ENCODE measurements around the gene B4GALNT1. TPM values are rescaled to one million over a fixed set of nuclear protein-coding genes. Genes with fewer than 3 reads are reported as not detected.

B4GALNT1 gene
- total and polyA plus RNA-seq, 10 of the 15 experiments (the other 5 are each of a cell fraction or from before 2014, with no cell fraction given): 0.01 to 0.38 (median 0.14) TPM; not detected in 3

DNA sequence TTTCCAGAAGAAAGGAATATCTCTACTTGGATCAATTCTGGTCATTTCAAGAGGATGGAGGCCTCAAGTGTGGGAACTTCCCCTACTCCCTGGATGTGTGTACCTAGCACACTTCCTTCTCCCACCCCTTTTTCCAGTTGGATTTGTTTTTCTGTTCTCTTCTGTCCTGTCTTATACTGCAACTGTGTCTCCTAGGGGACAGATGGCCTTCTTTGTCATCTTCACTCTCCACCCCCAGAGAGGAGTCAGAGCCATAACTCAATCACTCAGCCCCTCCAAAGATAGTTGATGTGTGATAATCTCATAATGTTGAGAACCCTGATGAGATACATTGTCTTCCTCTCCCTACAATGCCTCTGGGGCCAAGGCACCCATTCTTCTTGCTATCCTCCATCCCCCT lies 30.5 kb downstream of the B4GALNT1 start:
- Histone ChIP-seq H3K9me3 (replicated peaks; ENCODE audit: control insufficient read depth, insufficient read depth, low read length) (no peaks in the 10 kb centered on the region), H3K36me3 (ENCODE audit: control insufficient read depth in 2 of 2, insufficient read depth in 2 of 2, low read length in 1 of 2) (peaks cover 0 to 3% of the 10 kb centered on the region in 2 experiments; a peak in 3 of 4 replicates), H3K4me1 (ENCODE audit: control insufficient read depth, insufficient read depth, low read length) (peaks cover 4% of the 10 kb centered on the region; the same call in 1 of the 2 replicates), H3K27me3 (replicated peaks in 1 of 2; ENCODE audit: control insufficient read depth in 2 of 2, insufficient read depth in 2 of 2, low read length in 1 of 2) (no peaks in the 10 kb centered on the region), H2AFZ (ENCODE audit: control insufficient read depth, low read depth, low read length) (no peak overlapping the region), H4K20me1 (ENCODE audit: control insufficient read depth, insufficient read depth) (no peaks in the 10 kb centered on the region), H3K27ac (ENCODE audit: control insufficient read depth, insufficient read depth) (no peak overlapping the region), H3K9ac (ENCODE audit: control insufficient read depth, insufficient read depth, low read length) (no peak overlapping the region), H3K4me3 (no peak overlapping the region), H3K79me2 (ENCODE audit: control insufficient read depth, insufficient read depth, low read length) (no peaks in the 10 kb centered on the region), H3K4me2 (ENCODE audit: control insufficient read depth, insufficient read depth) (no peak overlapping the region)
- ChIA-PET RAD21 (ENCODE audit: unreplicated experiment) (no interaction called here), CTCF (interaction anchor here (0.8 to 1.6 kb wide), 2 partner anchors 10 to 21 kb away, joined by 3 to 4 read pairs; no protein-coding TSS in a partner anchor), POLR2A (no interaction called here), SMC1A (ENCODE audit: uncharacterized antibody, unreplicated experiment) (no interaction called here)
- FAIRE-seq: no peak
- no TSS peak for BruUV-seq (replicated peaks)
- no peak for DNase-seq (ENCODE audit: low read depth, low spot score)
- no peak for TF ChIP-seq LARP7 (IDR thresholded peaks at IDR 0.05)
- TF ChIP-seq, protein P1, sequence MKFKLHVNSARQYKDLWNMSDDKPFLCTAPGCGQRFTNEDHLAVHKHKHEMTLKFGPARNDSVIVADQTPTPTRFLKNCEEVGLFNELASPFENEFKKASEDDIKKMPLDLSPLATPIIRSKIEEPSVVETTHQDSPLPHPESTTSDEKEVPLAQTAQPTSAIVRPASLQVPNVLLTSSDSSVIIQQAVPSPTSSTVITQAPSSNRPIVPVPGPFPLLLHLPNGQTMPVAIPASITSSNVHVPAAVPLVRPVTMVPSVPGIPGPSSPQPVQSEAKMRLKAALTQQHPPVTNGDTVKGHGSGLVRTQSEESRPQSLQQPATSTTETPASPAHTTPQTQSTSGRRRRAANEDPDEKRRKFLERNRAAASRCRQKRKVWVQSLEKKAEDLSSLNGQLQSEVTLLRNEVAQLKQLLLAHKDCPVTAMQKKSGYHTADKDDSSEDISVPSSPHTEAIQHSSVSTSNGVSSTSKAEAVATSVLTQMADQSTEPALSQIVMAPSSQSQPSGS (IDR thresholded peaks at IDR 0.05; ENCODE audit: low read length): no peak
- TF ChIP-seq, protein P2, sequence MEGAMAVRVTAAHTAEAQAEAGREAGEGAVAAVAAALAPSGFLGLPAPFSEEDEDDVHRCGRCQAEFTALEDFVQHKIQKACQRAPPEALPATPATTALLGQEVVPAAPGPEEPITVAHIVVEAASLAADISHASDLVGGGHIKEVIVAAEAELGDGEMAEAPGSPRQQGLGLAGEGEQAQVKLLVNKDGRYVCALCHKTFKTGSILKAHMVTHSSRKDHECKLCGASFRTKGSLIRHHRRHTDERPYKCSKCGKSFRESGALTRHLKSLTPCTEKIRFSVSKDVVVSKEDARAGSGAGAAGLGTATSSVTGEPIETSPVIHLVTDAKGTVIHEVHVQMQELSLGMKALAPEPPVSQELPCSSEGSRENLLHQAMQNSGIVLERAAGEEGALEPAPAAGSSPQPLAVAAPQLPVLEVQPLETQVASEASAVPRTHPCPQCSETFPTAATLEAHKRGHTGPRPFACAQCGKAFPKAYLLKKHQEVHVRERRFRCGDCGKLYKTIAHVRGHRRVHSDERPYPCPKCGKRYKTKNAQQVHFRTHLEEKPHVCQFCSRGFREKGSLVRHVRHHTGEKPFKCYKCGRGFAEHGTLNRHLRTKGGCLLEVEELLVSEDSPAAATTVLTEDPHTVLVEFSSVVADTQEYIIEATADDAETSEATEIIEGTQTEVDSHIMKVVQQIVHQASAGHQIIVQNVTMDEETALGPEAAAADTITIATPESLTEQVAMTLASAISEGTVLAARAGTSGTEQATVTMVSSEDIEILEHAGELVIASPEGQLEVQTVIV (IDR thresholded peaks at IDR 0.05; ENCODE audit: borderline replicate concordance, partially characterized antibody): no peak
- TF ChIP-seq NBN (IDR thresholded peaks at IDR 0.05): no peak
- no peak for TF ChIP-seq SUZ12 (IDR thresholded peaks at IDR 0.05; ENCODE audit: unreplicated experiment)
- no peak for TF ChIP-seq YBX1 (IDR thresholded peaks at IDR 0.05)
- no peak for TF ChIP-seq GABPA (IDR thresholded peaks at IDR 0.05; ENCODE audit: low read depth)
- in situ Hi-C loops (cut with MboI): no loop called here
- ATAC-seq: no peak
- intact Hi-C loops (cut with micrococcal nuclease; ENCODE audit: unreplicated experiment): no loop called here
